Urinary bladder (tissue), 4 donors: ENCODE data around the gene CYP39A1. TPM values are rescaled to one million over a fixed set of nuclear protein-coding genes. Genes with fewer than 3 reads are reported as not detected.

Source experiments
- DNase-seq: peaks from one replicate; pipeline ENCODE4 v3.0.0-alpha.2; 2015; ENCODE audit errors: extremely low spot score
- H3K27ac ChIP-seq: one replicate; pipeline ENCODE4 v1.5.1; 2013; ENCODE audit warnings: low read depth, mild to moderate bottlenecking, moderate library complexity
- H3K36me3 ChIP-seq: one replicate; pipeline ENCODE4 v1.6.1; 2013; ENCODE audit warnings: mild to moderate bottlenecking, moderate library complexity; ENCODE audit not compliant: insufficient read depth
- H3K4me1 ChIP-seq: one replicate; pipeline ENCODE4 v1.6.1; 2013; ENCODE audit warnings: mild to moderate bottlenecking, moderate library complexity; ENCODE audit not compliant: insufficient read depth
- H3K4me3 ChIP-seq: one replicate; pipeline ENCODE4 v1.5.1; 2013; ENCODE audit warnings: low read depth, low read length
- WGBS: extraction: QIAGEN DNeasy Blood & Tissue Kit; methylation state at CpG from one replicate; pipeline ENCODE4 v1.1.7; 2013; 5-methylcytosine and 5-hydroxymethylcytosine counted together
- polyA plus RNA-seq: library from polyadenylated mRNA; stranded (reverse); fragments of 200-250 nt; gene quantifications from one replicate; pipeline ENCODE4 v1.2.3, GENCODE V29; 2013
- total RNA-seq: library from RNA; depleted of rRNA; stranded (reverse); fragments of >200 nt; gene quantifications from one replicate; pipeline ENCODE4 v1.2.3, GENCODE V29; 2014
- donor health status: healthy with polysubstance abuse.
- donor health status: healthy.

CYP39A1 gene
- total and polyA plus RNA-seq, 2 donors, result 4.3 to 13.3 TPM

GRCh38 chr6:46541556-46541955 lies 111.1 kb downstream of the CYP39A1 start:
- DNase-seq, result no peak
- Histone ChIP-seq H3K27ac (no peak overlapping the region), H3K36me3 (no peaks in the 10 kb centered on the region), H3K4me1 (no peaks in the 10 kb centered on the region), H3K4me3 (no peak overlapping the region)
- WGBS, result over 99% methylated on average over 3 of the region's 3 CpGs

GRCh38 chr6:46539866-46540265 lies 112.8 kb downstream of the CYP39A1 start:
- Histone ChIP-seq H3K4me3 (no peak overlapping the region), H3K4me1 (no peaks in the 10 kb centered on the region), H3K27ac (no peak overlapping the region), H3K36me3 (no peaks in the 10 kb centered on the region)
- DNase-seq, result no peak
- WGBS, result 64% methylated on average over 2 of the region's 2 CpGs

- Histone ChIP-seq H3K27ac (no peak overlapping the region), H3K36me3 (no peaks in the 10 kb centered on the region), H3K4me3 (no peak overlapping the region), H3K4me1 (no peaks in the 10 kb centered on the region)
- peak; percentile 69 for DNase-seq
- WGBS, result 49% methylated on average over 6 of the region's 6 CpGs
These were observed 113.7 kb downstream of the CYP39A1 start for GRCh38 chr6:46538800-46539480.

DNA sequence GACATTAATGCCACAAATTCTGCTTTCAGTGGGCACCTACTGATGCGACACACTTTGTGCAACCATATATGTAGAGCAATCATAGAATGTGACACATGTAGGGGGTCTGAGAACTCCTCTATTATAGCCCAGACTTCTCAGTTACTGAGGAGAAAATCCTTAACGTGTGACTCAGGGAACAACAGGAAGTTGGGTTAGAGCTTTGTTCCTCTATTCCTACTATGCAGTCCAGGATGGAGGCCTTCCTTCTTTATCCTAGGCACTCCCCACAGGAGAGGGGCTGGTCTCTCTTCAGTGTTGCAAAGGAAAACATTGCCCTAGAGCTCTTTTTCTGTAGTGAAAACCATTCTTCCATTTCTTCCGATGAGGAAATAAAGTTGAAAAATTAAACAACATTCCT lies 121.7 kb downstream of the CYP39A1 start:
- no peak for DNase-seq
- no peaks in the 10 kb centered on the region for H3K4me1 ChIP-seq
- H3K4me3 ChIP-seq, result no peak overlapping the region
- H3K27ac ChIP-seq, result no peak overlapping the region
- WGBS, result 74% methylated on average over 3 of the region's 3 CpGs
- no peaks in the 10 kb centered on the region for H3K36me3 ChIP-seq

DNA sequence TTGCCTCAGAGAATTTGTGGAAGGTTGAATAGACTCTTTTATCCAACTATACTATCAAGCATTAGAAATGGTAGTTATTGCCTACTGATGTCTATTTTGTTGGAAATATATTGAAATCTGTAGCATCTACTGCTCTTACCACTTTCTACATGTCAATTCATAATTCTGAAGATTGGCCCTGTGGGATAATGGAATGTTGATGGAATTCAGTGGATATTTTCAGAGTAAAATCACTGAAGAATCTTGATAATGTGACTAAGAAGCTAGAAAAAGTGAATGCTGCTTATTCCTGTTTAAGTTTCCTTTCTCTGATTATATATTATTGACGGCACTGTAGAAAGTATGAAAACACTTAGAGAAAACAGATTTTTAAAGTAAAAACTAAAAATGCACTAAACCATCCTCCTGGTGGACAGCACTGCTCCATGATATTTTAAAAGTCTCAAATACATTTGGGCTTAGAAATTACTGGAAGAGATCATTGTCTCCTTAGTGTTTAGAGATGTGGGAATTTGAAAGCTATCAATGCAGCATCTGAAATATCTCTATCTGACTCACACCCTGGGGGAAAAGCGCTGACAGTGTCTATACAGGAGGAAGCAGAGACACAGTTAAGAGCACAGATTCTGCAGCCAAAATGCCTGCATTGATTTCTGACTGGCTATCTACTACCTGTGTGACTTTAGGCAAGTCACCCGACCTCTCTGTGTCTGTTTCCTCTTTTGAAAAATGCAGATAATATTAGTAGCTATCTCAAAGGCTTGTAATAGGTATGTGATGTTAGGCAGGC lies 123.5 kb downstream of the CYP39A1 start:
- H3K4me3 ChIP-seq, result no peak overlapping the region
- WGBS, result 79% methylated on average over 3 of the region's 3 CpGs

GRCh38 chr6:46526607-46527006 lies 126.0 kb downstream of the CYP39A1 start:
- 95% methylated on average over 2 of the region's 2 CpGs for WGBS
- DNase-seq, result no peak
- no peak overlapping the region for H3K4me3 ChIP-seq
- no peak overlapping the region for H3K27ac ChIP-seq
- no peaks in the 10 kb centered on the region for H3K36me3 ChIP-seq
- H3K4me1 ChIP-seq, result no peaks in the 10 kb centered on the region

More for the DNA sequence above, 123.5 kb downstream of the CYP39A1 start:
- Histone ChIP-seq H3K4me1 (no peaks in the 10 kb centered on the region), H3K36me3 (no peaks in the 10 kb centered on the region), H3K27ac (no peak overlapping the region)
- DNase-seq, result no peak

DNA sequence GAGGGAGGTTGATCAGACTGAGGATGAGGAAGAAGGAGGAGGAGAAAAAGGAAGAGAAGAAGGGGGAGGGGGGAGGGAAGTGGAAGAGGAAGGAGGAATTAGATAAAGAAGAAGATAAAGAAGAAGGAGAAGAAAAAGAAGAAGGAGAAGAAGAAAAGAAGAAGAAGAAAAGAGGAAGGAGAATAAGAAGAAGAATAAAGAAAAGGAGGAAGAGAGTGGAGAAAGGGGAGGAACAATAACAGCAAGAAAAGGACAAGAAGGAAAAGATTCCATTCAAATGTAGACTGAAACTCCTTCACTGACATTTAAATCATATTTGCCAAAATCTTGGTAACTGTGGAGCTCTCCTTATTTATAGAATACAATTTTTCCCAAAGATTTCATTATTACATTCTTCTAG lies 127.0 kb downstream of the CYP39A1 start:
- Histone ChIP-seq H3K4me3 (no peak overlapping the region), H3K27ac (no peak overlapping the region), H3K4me1 (no peaks in the 10 kb centered on the region), H3K36me3 (no peaks in the 10 kb centered on the region)
- no peak for DNase-seq

DNA sequence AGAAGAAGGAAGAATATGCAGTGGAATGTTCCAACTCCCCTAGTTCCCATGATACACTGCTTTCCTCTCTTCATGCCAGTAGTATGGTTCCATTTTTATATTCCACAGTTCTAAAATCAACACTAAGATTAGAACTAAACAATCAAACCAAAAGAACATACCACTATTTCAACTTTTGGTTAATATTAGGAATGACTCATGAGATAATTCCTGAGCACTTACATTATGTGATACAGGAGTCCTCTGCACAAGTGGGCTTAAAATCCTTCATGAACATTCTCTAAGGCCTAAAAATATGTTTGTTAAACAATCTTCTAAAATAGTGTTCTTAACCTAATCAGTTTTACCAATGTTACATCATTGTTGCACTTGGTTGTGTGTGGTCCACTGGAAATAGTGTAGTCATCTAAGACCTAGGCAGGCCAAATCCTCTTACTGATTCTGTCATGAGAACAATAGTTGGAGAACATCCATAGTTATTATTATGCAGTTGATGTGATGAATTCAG lies 131.1 kb downstream of the CYP39A1 start:
- Histone ChIP-seq H3K4me3 (no peak overlapping the region), H3K27ac (no peak overlapping the region), H3K4me1 (peaks cover 1% of the 10 kb centered on the region), H3K36me3 (no peaks in the 10 kb centered on the region)
- no peak for DNase-seq

DNA sequence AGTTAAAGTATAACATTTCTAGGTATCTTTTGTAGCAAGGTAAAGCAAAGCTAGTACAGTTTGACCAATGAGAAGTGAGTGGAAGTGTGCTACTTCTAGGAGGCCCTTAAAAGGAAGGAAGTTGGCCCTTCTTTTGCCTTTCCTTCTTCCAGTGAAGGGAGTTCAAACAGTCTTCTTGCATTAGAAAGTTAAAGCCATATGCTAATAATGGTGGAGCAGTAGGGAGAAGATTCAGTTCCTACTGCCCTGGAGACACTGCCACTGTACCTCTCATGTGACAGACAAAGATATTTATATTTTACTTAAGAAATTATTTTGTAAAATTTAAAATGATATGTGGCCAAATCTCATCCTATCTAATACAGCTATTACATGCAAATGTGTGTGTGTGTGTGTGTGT lies 135.4 kb downstream of the CYP39A1 start:
- no peak for DNase-seq
- Histone ChIP-seq H3K27ac (no peak overlapping the region), H3K4me3 (no peak overlapping the region), H3K36me3 (no peaks in the 10 kb centered on the region), H3K4me1 (peaks cover 1% of the 10 kb centered on the region)

- 67% methylated on average over 2 of the region's 2 CpGs for WGBS
- no peak overlapping the region for H3K4me3 ChIP-seq
- DNase-seq, result no peak
- no peaks in the 10 kb centered on the region for H3K4me1 ChIP-seq
- no peak overlapping the region for H3K27ac ChIP-seq
- H3K36me3 ChIP-seq, result no peaks in the 10 kb centered on the region
These were observed 139.1 kb downstream of the CYP39A1 start for GRCh38 chr6:46513533-46513932.

DNA sequence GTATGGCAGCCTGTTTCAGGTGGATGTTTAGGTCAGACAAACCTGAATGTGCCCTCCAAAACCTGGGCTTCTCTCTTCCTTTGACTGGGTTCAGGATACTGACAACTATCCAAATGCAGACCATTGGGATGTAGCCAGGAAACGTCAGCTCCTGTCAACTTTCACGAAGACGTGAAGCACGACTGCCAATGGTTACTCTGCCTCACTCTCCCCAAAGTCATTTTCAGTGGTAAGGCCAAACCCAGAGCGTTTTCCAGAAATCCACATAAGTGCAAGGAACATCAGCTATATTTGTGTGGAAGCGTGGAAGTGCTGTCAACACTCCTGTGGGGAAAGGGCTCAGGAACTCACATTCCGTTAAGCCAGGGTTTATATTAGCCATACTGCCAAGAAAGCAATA lies 141.3 kb downstream of the CYP39A1 start:
- H3K27ac ChIP-seq, result peak overlapping the region; percentile 65
- no peaks in the 10 kb centered on the region for H3K4me1 ChIP-seq
- no peak for DNase-seq
- no peaks in the 10 kb centered on the region for H3K36me3 ChIP-seq
- H3K4me3 ChIP-seq, result no peak overlapping the region
- 62% methylated on average over 7 of the region's 7 CpGs for WGBS

DNA sequence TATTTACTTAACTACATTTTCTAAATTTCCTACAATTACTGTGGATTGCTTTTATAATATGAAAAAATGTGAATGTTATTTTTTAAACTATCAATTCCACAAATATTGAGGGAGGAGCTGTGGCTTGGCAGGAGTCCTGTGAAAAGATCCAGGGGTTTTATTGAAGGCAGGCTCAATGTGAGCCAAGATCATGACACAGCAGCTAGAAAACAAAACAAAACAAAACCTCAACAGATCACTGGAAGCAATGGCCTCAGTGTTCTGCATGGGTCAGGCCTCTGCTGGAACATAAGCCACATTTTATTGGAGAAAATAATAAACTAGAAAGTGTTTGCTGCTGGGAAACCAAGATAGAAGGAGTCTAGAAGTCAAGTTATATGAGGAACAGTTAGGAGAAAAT lies 142.0 kb downstream of the CYP39A1 start:
- Histone ChIP-seq H3K36me3 (no peaks in the 10 kb centered on the region), H3K4me3 (no peak overlapping the region), H3K27ac (peak overlapping the region; percentile 47), H3K4me1 (no peaks in the 10 kb centered on the region)
- DNase-seq, result no peak

DNA sequence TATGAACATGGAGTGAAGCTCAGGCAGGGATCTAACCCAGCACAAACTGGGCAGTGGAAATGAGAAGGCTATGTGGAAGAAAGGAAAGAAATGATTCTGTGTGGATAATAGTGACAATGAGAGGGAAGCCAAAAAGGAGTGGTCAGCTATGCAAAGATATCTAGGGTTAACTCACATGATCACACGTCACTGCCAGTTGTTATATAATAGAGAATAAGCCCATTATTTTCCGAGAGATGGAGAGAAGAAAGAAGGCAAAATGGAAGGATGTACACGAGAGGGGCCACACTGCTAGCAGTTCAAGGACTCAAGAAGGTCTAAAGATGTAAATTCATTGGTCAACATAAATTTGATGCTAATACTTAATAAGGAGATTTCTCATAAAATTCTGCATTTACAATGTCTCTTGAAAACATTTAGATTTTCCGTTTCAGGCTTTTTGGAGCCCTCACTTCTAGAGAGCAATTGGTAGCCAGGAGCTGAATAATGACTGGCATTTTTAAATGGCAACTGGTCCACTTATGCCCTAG lies 142.6 kb downstream of the CYP39A1 start:
- peak overlapping the region; percentile 47 for H3K27ac ChIP-seq

GRCh38 chr6:46509063-46509462 lies 143.6 kb downstream of the CYP39A1 start:
- Histone ChIP-seq H3K36me3 (no peaks in the 10 kb centered on the region), H3K27ac (no peak overlapping the region), H3K4me3 (no peak overlapping the region), H3K4me1 (no peaks in the 10 kb centered on the region)
- WGBS, result 63% methylated on average over 4 of the region's 4 CpGs
- DNase-seq, result no peak

More for the DNA sequence above, 142.6 kb downstream of the CYP39A1 start:
- no peak overlapping the region for H3K4me3 ChIP-seq
- no peaks in the 10 kb centered on the region for H3K4me1 ChIP-seq
- WGBS, result 60% methylated on average over 4 of the region's 4 CpGs
- H3K36me3 ChIP-seq, result no peaks in the 10 kb centered on the region
- DNase-seq, result no peak
